ENCODE measurements around the gene CRABP2.

The CRABP2 gene

GRCh38 chr1:156709757-156710489 lies 4.5 kb upstream of the CRABP2 start:
- no peak for DNase-seq (ENCODE audit: low read depth in 2 of 3, low spot score in 1 of 3)

GRCh38 chr1:156709031-156709430 lies 3.6 kb upstream of the CRABP2 start:
- no peak for DNase-seq (ENCODE audit: low read depth in 2 of 3, low spot score in 1 of 3)

- no peak for DNase-seq (ENCODE audit: low read depth in 2 of 3, low spot score in 1 of 3)
These were observed 2.9 kb upstream of the CRABP2 start for GRCh38 chr1:156708218-156708661.

GRCh38 chr1:156707417-156708217 lies 2.2 kb upstream of the CRABP2 start:
- DNase-seq (ENCODE audit: low read depth in 2 of 3, low spot score in 1 of 3): no peak

GRCh38 chr1:156706657-156707416 lies 1.5 kb upstream of the CRABP2 start:
- no peak for DNase-seq (ENCODE audit: low read depth in 2 of 3, low spot score in 1 of 3)

- peak; percentile 52 to 76 (median 63) for DNase-seq (ENCODE audit: low read depth in 2 of 3, low spot score in 1 of 3)
These were observed 704 bp upstream of the CRABP2 start for GRCh38 chr1:156705918-156706656.

- DNase-seq (ENCODE audit: low read depth in 2 of 3, low spot score in 1 of 3): no peak
These were observed 458 bp downstream of the CRABP2 start for GRCh38 chr1:156704930-156705320.

GRCh38 chr1:156704166-156704711 lies 1.1 kb downstream of the CRABP2 start:
- DNase-seq (ENCODE audit: low read depth in 2 of 3, low spot score in 1 of 3): no peak

- no peak for DNase-seq (ENCODE audit: low read depth in 2 of 3, low spot score in 1 of 3)
These were observed 1.6 kb downstream of the CRABP2 start for GRCh38 chr1:156703741-156704140.

- no peak for DNase-seq (ENCODE audit: low read depth in 2 of 3, low spot score in 1 of 3)
These were observed 2.0 kb downstream of the CRABP2 start for GRCh38 chr1:156703336-156703735.

GRCh38 chr1:156700736-156701531 lies 4.4 kb downstream of the CRABP2 start:
- no peak for DNase-seq (ENCODE audit: low read depth in 2 of 3, low spot score in 1 of 3)

- no peak for DNase-seq (ENCODE audit: low read depth in 2 of 3, low spot score in 1 of 3)
These were observed 6.4 kb downstream of the CRABP2 start for GRCh38 chr1:156698995-156699394.

GRCh38 chr1:156697481-156697880 lies 7.9 kb downstream of the CRABP2 start:
- DNase-seq (ENCODE audit: low read depth in 2 of 3, low spot score in 1 of 3): no peak

- DNase-seq (ENCODE audit: low read depth in 2 of 3, low spot score in 1 of 3): no peak
These were observed 8.6 kb downstream of the CRABP2 start for GRCh38 chr1:156696755-156697154.

- no peak for DNase-seq (ENCODE audit: low read depth in 2 of 3, low spot score in 1 of 3)
These were observed 10.8 kb downstream of the CRABP2 start for GRCh38 chr1:156694690-156694962.

GRCh38 chr1:156693848-156694689 lies 11.3 kb downstream of the CRABP2 start:
- DNase-seq (ENCODE audit: low read depth in 2 of 3, low spot score in 1 of 3): no peak

GRCh38 chr1:156692925-156693847 lies 12.2 kb downstream of the CRABP2 start:
- DNase-seq (ENCODE audit: low read depth in 2 of 3, low spot score in 1 of 3): no peak

- no peak for DNase-seq (ENCODE audit: low read depth in 2 of 3, low spot score in 1 of 3)
These were observed 12.9 kb downstream of the CRABP2 start for GRCh38 chr1:156692441-156692924.

Data from stimulated activated CD4-positive, alpha-beta T cell treated with anti-CD3 and anti-CD28 coated beads, Interleukin-12 subunit alpha, Interleukin-12 subunit beta, amount 100 ng/mL, for 48 hours (primary cell).